ENCODE data around the gene NAA30. TPM values are rescaled to one million over a fixed set of nuclear protein-coding genes. Genes with fewer than 3 reads are reported as not detected.
A peak's percentile ranks its signal among the peaks of the same experiment; 100 is the strongest.

The NAA30 gene
- polyA plus RNA-seq, 1 experiment, result 7.0 TPM

GRCh38 chr14:57375156-57375555 lies 15.2 kb upstream of the NAA30 start:
- CTCF ChIA-PET, result interaction anchor here (0.9 kb wide), 1 partner anchor 59 kb away, joined by 3 read pairs; no protein-coding TSS in a partner anchor
- Histone ChIP-seq H3K36me3 (ENCODE audit: control insufficient read depth, insufficient read depth, low read length) (no peaks in the 10 kb centered on the region), H3K27me3 (ENCODE audit: control insufficient read depth, insufficient read depth, low read length) (no peaks in the 10 kb centered on the region), H3K4me3 (ENCODE audit: low read depth, low read length) (no peak overlapping the region)
- POLR2A ChIA-PET, result no interaction called here
- TF ChIP-seq, protein P1, sequence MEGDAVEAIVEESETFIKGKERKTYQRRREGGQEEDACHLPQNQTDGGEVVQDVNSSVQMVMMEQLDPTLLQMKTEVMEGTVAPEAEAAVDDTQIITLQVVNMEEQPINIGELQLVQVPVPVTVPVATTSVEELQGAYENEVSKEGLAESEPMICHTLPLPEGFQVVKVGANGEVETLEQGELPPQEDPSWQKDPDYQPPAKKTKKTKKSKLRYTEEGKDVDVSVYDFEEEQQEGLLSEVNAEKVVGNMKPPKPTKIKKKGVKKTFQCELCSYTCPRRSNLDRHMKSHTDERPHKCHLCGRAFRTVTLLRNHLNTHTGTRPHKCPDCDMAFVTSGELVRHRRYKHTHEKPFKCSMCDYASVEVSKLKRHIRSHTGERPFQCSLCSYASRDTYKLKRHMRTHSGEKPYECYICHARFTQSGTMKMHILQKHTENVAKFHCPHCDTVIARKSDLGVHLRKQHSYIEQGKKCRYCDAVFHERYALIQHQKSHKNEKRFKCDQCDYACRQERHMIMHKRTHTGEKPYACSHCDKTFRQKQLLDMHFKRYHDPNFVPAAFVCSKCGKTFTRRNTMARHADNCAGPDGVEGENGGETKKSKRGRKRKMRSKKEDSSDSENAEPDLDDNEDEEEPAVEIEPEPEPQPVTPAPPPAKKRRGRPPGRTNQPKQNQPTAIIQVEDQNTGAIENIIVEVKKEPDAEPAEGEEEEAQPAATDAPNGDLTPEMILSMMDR (IDR thresholded peaks at IDR 0.05; ENCODE audit: insufficient read depth, low read depth, low read length), result no peak
- DNase-seq (ENCODE audit: low read depth), result no peak

DNA sequence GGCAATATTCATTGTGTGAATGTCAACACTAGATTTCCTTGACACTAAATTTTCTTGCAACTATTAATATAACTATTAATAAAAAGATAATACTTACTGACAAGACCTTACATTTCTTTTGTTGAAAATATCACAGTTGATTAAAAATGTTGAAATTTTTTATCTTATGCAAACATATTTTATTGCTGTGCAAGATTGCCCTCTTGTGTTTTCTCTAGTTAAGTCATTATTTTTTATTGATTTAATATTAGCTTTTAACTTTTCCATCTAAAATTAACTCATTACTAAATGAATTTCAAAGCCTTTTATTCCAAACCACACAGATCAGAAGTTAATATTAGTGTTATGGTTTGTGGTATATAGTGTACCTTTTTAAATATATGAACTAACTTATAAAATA lies 11.7 kb upstream of the NAA30 start:
- Histone ChIP-seq H3K4me3 (ENCODE audit: low read depth, low read length) (no peak overlapping the region), H3K36me3 (ENCODE audit: control insufficient read depth, insufficient read depth, low read length) (no peaks in the 10 kb centered on the region), H3K27me3 (ENCODE audit: control insufficient read depth, insufficient read depth, low read length) (no peaks in the 10 kb centered on the region)
- DNase-seq (ENCODE audit: low read depth), result no peak
- TF ChIP-seq, protein P1 (IDR thresholded peaks at IDR 0.05; ENCODE audit: insufficient read depth, low read depth, low read length), result no peak
- ChIA-PET POLR2A (no interaction called here), CTCF (interaction anchor here (1.4 kb wide), 1 partner anchor 64 kb away, joined by 3 read pairs; no protein-coding TSS in a partner anchor)

- Histone ChIP-seq H3K4me3 (ENCODE audit: low read depth, low read length) (no peak overlapping the region), H3K36me3 (ENCODE audit: control insufficient read depth, insufficient read depth, low read length) (no peaks in the 10 kb centered on the region), H3K27me3 (ENCODE audit: control insufficient read depth, insufficient read depth, low read length) (no peaks in the 10 kb centered on the region)
- TF ChIP-seq, protein P1 (IDR thresholded peaks at IDR 0.05; ENCODE audit: insufficient read depth, low read depth, low read length), result no peak
- POLR2A ChIA-PET, result no interaction called here
- DNase-seq (ENCODE audit: low read depth), result no peak
- CTCF ChIA-PET, result interaction anchor here (0.7 to 1.1 kb wide), 2 partner anchors 45 to 59 kb away, joined by 3 read pairs; no protein-coding TSS in a partner anchor
Measured at GRCh38 chr14:57380935-57381334, 9.5 kb upstream of the NAA30 start.

GRCh38 chr14:57382283-57382682 lies 8.1 kb upstream of the NAA30 start:
- POLR2A ChIA-PET, result no interaction called here
- H3K27me3 ChIP-seq (ENCODE audit: control insufficient read depth, insufficient read depth, low read length), result no peaks in the 10 kb centered on the region
- TF ChIP-seq, protein P1 (IDR thresholded peaks at IDR 0.05; ENCODE audit: insufficient read depth, low read depth, low read length), result no peak
- no peak overlapping the region for H3K4me3 ChIP-seq (ENCODE audit: low read depth, low read length)
- no peaks in the 10 kb centered on the region for H3K36me3 ChIP-seq (ENCODE audit: control insufficient read depth, insufficient read depth, low read length)
- CTCF ChIA-PET, result interaction anchor here (0.6 to 1.7 kb wide), 2 partner anchors 11 to 48 kb away, joined by 3 to 5 read pairs; no protein-coding TSS in a partner anchor
- DNase-seq (ENCODE audit: low read depth), result peak; percentile 53

- no peaks in the 10 kb centered on the region for H3K27me3 ChIP-seq (ENCODE audit: control insufficient read depth, insufficient read depth, low read length)
- TF ChIP-seq, protein P1 (IDR thresholded peaks at IDR 0.05; ENCODE audit: insufficient read depth, low read depth, low read length), result no peak
Measured at GRCh38 chr14:57383125-57383745, 7.2 kb upstream of the NAA30 start.

More at GRCh38 chr14:57383125-57383745, 7.2 kb upstream of the NAA30 start:
- ChIA-PET CTCF (interaction anchor here (1.7 kb wide), 1 partner anchor 12 kb away, joined by 5 read pairs; no protein-coding TSS in a partner anchor), POLR2A (no interaction called here)
- no peak for DNase-seq (ENCODE audit: low read depth)
- Histone ChIP-seq H3K36me3 (ENCODE audit: control insufficient read depth, insufficient read depth, low read length) (no peaks in the 10 kb centered on the region), H3K4me3 (ENCODE audit: low read depth, low read length) (no peak overlapping the region)

Measured in BJ (cell line).